Activated T-cell treated with anti-CD3 and anti-CD28 coated beads, Interleukin-2, amount 50 U/mL, for 24 hours (primary cell): ENCODE data around the gene CETN1.

Experiments used
- DNase-seq: peaks from one replicate; pipeline ENCODE4 v3.0.0-alpha.2; 2020
- H3K27ac Mint-ChIP-seq: 2 replicates; pipeline ENCODE4 v1.8.0; 2020; ENCODE audit warnings: mild to moderate bottlenecking, mixed read lengths
- H3K27me3 Mint-ChIP-seq: 2 replicates; pipeline ENCODE4 v1.8.0; 2020; ENCODE audit warnings: mixed read lengths
- H3K36me3 Mint-ChIP-seq: 2 replicates; pipeline ENCODE4 v1.8.0; 2020; ENCODE audit warnings: low read depth, mixed read lengths
- H3K4me1 Mint-ChIP-seq: 2 replicates; pipeline ENCODE4 v1.8.0; 2020; ENCODE audit warnings: low read depth, mixed read lengths
- H3K4me3 Mint-ChIP-seq: 2 replicates; pipeline ENCODE4 v1.8.0; 2020; ENCODE audit warnings: mild to moderate bottlenecking, moderate library complexity, mixed read lengths
- H3K9me3 Mint-ChIP-seq: 2 replicates; pipeline ENCODE4 v1.8.0; 2020; ENCODE audit warnings: mixed read lengths

CETN1 gene

DNA sequence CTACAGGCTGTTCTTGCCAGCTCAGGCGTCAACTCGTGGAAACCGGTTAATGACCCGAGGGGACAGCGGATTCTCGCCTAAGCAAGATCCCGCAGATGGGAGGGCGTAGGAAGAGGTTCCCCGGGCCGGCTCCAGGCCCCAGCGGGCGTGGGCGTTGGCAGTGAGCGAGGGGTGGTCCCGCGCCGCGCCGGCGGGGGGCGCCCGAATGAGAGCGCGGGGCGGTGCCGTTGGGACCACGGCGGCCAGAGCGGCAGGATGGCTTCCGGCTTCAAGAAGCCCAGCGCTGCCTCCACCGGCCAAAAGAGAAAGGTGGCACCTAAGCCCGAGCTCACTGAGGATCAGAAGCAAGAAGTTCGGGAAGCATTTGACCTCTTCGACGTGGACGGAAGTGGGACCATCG, at the start of gene CETN1:
TSS of gene CETN1 (plus strand) at position 227 of the 400 bp plus-strand sequence. CDS start at position 256, 29 bp downstream.
- no peaks in the 10 kb centered on the region for H3K27me3 Mint-ChIP-seq
- no peaks in the 10 kb centered on the region for H3K4me1 Mint-ChIP-seq
- H3K9me3 Mint-ChIP-seq = no peaks in the 10 kb centered on the region
- no peaks in the 10 kb centered on the region for H3K36me3 Mint-ChIP-seq
- H3K4me3 Mint-ChIP-seq = no peak within 1 kb of the TSS
- no peak for DNase-seq
- H3K27ac Mint-ChIP-seq = no peak within 1 kb of the TSS

- no peak overlapping the region for H3K27ac Mint-ChIP-seq
- H3K27me3 Mint-ChIP-seq = peaks cover 26% of the 10 kb centered on the region
- no peak overlapping the region for H3K4me3 Mint-ChIP-seq
- H3K9me3 Mint-ChIP-seq = no peaks in the 10 kb centered on the region
- no peak for DNase-seq
- no peaks in the 10 kb centered on the region for H3K36me3 Mint-ChIP-seq
- no peaks in the 10 kb centered on the region for H3K4me1 Mint-ChIP-seq
Measured at GRCh38 chr18:532018-532417, 48.2 kb upstream of the CETN1 start.

DNA sequence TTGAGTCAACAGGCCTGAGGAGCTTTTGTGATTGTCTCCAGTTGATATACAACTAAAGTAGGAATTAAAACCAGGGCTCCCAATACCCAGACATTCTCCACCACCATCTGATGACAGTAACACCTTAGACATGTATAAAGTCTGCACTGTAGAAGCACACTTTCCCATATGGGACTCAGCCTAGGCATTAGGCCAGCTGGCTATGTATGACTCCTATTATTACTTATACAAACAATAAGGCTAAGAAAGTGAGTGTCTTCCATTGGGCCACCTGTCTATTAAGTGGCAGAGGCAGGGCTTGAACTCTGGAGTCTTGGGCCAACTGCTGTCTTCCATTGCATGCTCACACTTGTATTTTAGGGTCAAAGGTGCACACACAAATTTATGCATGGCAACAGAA, 47.5 kb upstream of the CETN1 start:
- no peak for DNase-seq
- no peaks in the 10 kb centered on the region for H3K36me3 Mint-ChIP-seq
- no peaks in the 10 kb centered on the region for H3K9me3 Mint-ChIP-seq
- no peak overlapping the region for H3K4me3 Mint-ChIP-seq
- H3K4me1 Mint-ChIP-seq = no peaks in the 10 kb centered on the region
- no peak overlapping the region for H3K27ac Mint-ChIP-seq
- peaks cover 20% of the 10 kb centered on the region for H3K27me3 Mint-ChIP-seq

- no peaks in the 10 kb centered on the region for H3K4me1 Mint-ChIP-seq
- no peak overlapping the region for H3K27ac Mint-ChIP-seq
- no peaks in the 10 kb centered on the region for H3K36me3 Mint-ChIP-seq
- no peak for DNase-seq
- H3K27me3 Mint-ChIP-seq = peaks cover 17% of the 10 kb centered on the region
- H3K9me3 Mint-ChIP-seq = no peaks in the 10 kb centered on the region
- no peak overlapping the region for H3K4me3 Mint-ChIP-seq
Measured at GRCh38 chr18:533995-534601, 46.1 kb upstream of the CETN1 start.

GRCh38 chr18:543447-544078, 36.6 kb upstream of the CETN1 start:
- H3K27ac Mint-ChIP-seq = no peak overlapping the region
- no peaks in the 10 kb centered on the region for H3K9me3 Mint-ChIP-seq
- no peak overlapping the region for H3K4me3 Mint-ChIP-seq
- H3K36me3 Mint-ChIP-seq = no peaks in the 10 kb centered on the region
- H3K27me3 Mint-ChIP-seq = peaks cover 10% of the 10 kb centered on the region
- no peak for DNase-seq
- no peaks in the 10 kb centered on the region for H3K4me1 Mint-ChIP-seq

DNA sequence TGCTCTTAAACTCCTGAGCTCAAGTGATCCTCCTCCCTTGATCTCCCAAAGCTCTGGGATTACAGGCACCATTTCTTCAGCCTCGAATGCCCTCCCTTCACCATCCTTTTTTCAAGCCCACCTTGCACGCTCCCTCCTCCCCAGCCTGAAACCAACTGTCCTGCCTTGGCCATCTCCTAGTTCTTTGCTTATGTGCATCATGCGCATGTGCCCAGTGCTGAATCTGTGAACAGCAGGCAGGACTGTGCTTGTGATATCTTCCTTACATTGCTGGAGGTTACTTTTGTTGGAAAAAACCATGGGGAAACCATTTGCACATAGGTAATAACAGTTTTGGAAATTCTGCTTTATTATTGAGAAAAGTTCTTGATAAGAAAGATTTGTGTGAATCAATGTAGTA, 30.2 kb upstream of the CETN1 start:
- H3K27ac Mint-ChIP-seq = no peak overlapping the region
- no peak overlapping the region for H3K4me3 Mint-ChIP-seq
- no peaks in the 10 kb centered on the region for H3K4me1 Mint-ChIP-seq
- H3K36me3 Mint-ChIP-seq = no peaks in the 10 kb centered on the region
- DNase-seq = no peak
- H3K9me3 Mint-ChIP-seq = no peaks in the 10 kb centered on the region
- peaks cover 15% of the 10 kb centered on the region for H3K27me3 Mint-ChIP-seq

GRCh38 chr18:551404-552061, 28.6 kb upstream of the CETN1 start:
- Mint-ChIP-seq H3K4me3 (no peak overlapping the region), H3K36me3 (no peaks in the 10 kb centered on the region), H3K9me3 (no peaks in the 10 kb centered on the region), H3K27ac (no peak overlapping the region), H3K27me3 (peaks cover 5% of the 10 kb centered on the region), H3K4me1 (no peaks in the 10 kb centered on the region)
- DNase-seq = no peak

DNA sequence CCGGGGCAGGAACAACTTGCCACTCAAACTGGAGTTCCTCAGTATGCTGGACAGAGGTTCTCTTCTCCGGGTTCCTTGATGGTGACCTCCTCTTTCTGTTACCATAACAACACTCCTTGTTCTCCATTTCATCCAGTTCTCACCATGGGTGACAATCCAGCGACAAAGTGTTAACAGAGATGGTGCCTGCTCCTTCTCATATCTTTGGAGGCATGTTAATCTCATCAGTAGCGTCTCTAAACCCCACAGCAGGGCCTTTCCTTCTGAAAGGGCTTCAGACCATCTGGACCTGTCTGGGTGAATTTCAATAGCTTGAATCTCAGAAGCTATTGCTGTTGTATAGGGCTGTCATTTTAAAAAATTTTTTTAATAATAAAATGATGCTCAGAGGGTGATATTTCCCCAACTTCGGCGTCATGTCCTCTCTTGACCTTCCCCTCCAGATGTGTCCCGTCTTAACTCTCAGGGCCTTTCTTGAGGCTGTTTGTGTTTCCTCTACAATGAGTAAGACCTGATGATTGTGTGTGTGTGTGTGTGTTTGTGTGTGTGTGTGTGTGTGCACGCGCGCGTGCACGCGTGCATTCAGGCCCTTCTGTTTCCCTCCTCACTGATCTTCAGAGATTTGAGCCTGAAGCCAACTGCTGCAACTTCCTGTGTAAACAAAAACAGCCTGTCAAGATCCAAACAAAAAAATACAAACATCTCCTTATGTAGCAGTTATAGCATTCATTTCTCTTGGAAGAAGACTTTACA, 24.3 kb upstream of the CETN1 start:
- H3K9me3 Mint-ChIP-seq = no peaks in the 10 kb centered on the region
- no peak overlapping the region for H3K27ac Mint-ChIP-seq
- no peaks in the 10 kb centered on the region for H3K36me3 Mint-ChIP-seq
- no peak overlapping the region for H3K4me3 Mint-ChIP-seq
- no peaks in the 10 kb centered on the region for H3K27me3 Mint-ChIP-seq
- no peak for DNase-seq
- H3K4me1 Mint-ChIP-seq = no peaks in the 10 kb centered on the region

- DNase-seq = no peak
- Mint-ChIP-seq H3K4me3 (no peak overlapping the region), H3K27me3 (peaks cover 16% of the 10 kb centered on the region), H3K4me1 (no peaks in the 10 kb centered on the region), H3K27ac (no peak overlapping the region), H3K36me3 (no peaks in the 10 kb centered on the region), H3K9me3 (no peaks in the 10 kb centered on the region)
Measured at GRCh38 chr18:564708-565561, 15.2 kb upstream of the CETN1 start.

GRCh38 chr18:565562-566061, 14.6 kb upstream of the CETN1 start:
- Mint-ChIP-seq H3K27me3 (peaks cover 16% of the 10 kb centered on the region), H3K4me1 (no peaks in the 10 kb centered on the region), H3K36me3 (no peaks in the 10 kb centered on the region), H3K4me3 (no peak overlapping the region), H3K9me3 (no peaks in the 10 kb centered on the region), H3K27ac (no peak overlapping the region)
- DNase-seq = no peak

GRCh38 chr18:567122-567521, 13.1 kb upstream of the CETN1 start:
- H3K27me3 Mint-ChIP-seq = peaks cover 16% of the 10 kb centered on the region
- H3K36me3 Mint-ChIP-seq = no peaks in the 10 kb centered on the region
- no peak overlapping the region for H3K4me3 Mint-ChIP-seq
- no peak overlapping the region for H3K27ac Mint-ChIP-seq
- no peak for DNase-seq
- no peaks in the 10 kb centered on the region for H3K9me3 Mint-ChIP-seq
- no peaks in the 10 kb centered on the region for H3K4me1 Mint-ChIP-seq

DNA sequence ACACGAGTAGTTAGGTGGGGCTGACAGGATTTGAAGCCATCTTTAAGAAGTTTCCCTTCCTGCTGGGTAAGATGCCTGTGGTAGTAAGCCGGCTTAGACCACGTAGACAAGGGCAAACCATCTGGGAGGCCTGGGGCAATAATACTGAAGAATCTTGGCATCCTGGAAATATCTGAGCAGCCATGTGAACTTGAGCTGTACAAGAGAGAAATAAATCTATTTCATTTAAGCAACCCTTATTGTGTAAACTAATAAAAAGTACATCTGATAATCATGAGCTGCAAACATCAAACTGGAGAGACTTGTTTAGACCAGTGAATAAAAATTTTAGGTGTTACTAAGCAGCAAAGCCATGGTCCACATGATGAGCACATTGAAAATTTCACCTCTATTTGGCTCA, 11.4 kb upstream of the CETN1 start:
- Mint-ChIP-seq H3K27me3 (peaks cover 16% of the 10 kb centered on the region), H3K4me1 (no peaks in the 10 kb centered on the region), H3K27ac (no peak overlapping the region), H3K4me3 (no peak overlapping the region), H3K9me3 (no peaks in the 10 kb centered on the region), H3K36me3 (no peaks in the 10 kb centered on the region)
- no peak for DNase-seq

GRCh38 chr18:570256-570655, 9.9 kb upstream of the CETN1 start:
- Mint-ChIP-seq H3K27ac (no peak overlapping the region), H3K27me3 (peaks cover 16% of the 10 kb centered on the region), H3K9me3 (no peaks in the 10 kb centered on the region), H3K36me3 (no peaks in the 10 kb centered on the region), H3K4me1 (no peaks in the 10 kb centered on the region), H3K4me3 (no peak overlapping the region)
- DNase-seq = no peak

- Mint-ChIP-seq H3K27me3 (peaks cover 12% of the 10 kb centered on the region), H3K4me3 (no peak overlapping the region), H3K27ac (no peak overlapping the region), H3K36me3 (no peaks in the 10 kb centered on the region), H3K4me1 (no peaks in the 10 kb centered on the region), H3K9me3 (no peaks in the 10 kb centered on the region)
- DNase-seq = no peak
Measured at GRCh38 chr18:570697-571096, 9.5 kb upstream of the CETN1 start.
